Suprapubic skin (tissue), 4 donors: ENCODE data around the gene CHRNA10.
"Not testable (repeated sequence)": the region's sequence is repeated elsewhere in the genome, so short reads cannot be mapped to it uniquely, and the experiment has no call there.

Experiments
- EP300 ChIP-seq: sonication (generic); formaldehyde crosslinking; IDR thresholded peaks from one replicate; pipeline ENCODE4 v1.6.1; 2017; ENCODE audit warnings: antibody characterized with exemption
- POLR2A ChIP-seq, 2 donors: fragments of 450-650 bp; IDR thresholded peaks; one replicate each; pipeline ENCODE4 v1.6.1; 2017; ENCODE audit warnings: antibody characterized with exemption in 2 of 2, mild to moderate bottlenecking in 2 of 2, moderate library complexity in 2 of 2
- POLR2AphosphoS5 ChIP-seq, 3 donors: sonication (generic); formaldehyde crosslinking; IDR thresholded peaks; one replicate each; pipeline ENCODE4 v1.6.1; 2017; ENCODE audit warnings: antibody characterized with exemption in 3 of 3
- TF ChIP-seq, protein P1 (sequence below), 2 donors: fragments of 200-600 bp in 1 of 2; fragments of 450-650 bp in 1 of 2; sonication (generic) in 1 of 2; IDR thresholded peaks; one replicate each; pipeline ENCODE4 v1.5.1; 2016 to 2019; ENCODE audit warnings: antibody characterized with exemption in 2 of 2, mild to moderate bottlenecking in 1 of 2, moderate library complexity in 1 of 2

DNA sequence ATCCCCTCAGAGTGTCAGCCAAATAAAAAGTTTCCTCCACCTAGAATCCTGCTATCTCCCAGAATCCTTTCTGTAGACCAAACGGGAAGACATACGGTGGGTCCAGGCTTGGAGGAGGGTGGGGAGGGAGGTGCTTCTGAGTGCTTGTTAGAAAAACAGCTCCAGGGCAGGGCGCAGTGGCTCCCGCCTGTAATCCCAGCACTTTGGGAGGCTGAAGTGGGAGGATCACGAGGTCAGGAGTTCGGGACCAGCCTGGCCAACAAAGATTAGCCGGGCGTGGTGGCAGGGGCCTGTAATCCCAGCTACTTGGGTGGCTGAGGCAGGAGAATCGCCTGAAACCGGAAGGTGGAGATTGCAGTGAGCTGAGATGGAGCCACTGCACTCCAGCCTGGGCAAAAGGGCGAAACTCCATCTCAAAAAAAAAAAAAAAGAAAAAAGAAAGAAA, 28.1 kb downstream of the CHRNA10 start:
- TF ChIP-seq, protein P1, sequence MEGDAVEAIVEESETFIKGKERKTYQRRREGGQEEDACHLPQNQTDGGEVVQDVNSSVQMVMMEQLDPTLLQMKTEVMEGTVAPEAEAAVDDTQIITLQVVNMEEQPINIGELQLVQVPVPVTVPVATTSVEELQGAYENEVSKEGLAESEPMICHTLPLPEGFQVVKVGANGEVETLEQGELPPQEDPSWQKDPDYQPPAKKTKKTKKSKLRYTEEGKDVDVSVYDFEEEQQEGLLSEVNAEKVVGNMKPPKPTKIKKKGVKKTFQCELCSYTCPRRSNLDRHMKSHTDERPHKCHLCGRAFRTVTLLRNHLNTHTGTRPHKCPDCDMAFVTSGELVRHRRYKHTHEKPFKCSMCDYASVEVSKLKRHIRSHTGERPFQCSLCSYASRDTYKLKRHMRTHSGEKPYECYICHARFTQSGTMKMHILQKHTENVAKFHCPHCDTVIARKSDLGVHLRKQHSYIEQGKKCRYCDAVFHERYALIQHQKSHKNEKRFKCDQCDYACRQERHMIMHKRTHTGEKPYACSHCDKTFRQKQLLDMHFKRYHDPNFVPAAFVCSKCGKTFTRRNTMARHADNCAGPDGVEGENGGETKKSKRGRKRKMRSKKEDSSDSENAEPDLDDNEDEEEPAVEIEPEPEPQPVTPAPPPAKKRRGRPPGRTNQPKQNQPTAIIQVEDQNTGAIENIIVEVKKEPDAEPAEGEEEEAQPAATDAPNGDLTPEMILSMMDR (IDR thresholded peaks at IDR 0.05) = not testable (repeated sequence)
- TF ChIP-seq POLR2A (IDR thresholded peaks at IDR 0.05); POLR2AphosphoS5 (IDR thresholded peaks at IDR 0.05); EP300: not testable (repeated sequence)
